ENCODE measurements around the gene PPP1R12B.
A peak's percentile ranks its signal among the peaks of the same experiment; 100 is the strongest.
"Not testable (repeated sequence)": the region's sequence is repeated elsewhere in the genome, so short reads cannot be mapped to it uniquely, and the experiment has no call there.

PPP1R12B gene

DNA sequence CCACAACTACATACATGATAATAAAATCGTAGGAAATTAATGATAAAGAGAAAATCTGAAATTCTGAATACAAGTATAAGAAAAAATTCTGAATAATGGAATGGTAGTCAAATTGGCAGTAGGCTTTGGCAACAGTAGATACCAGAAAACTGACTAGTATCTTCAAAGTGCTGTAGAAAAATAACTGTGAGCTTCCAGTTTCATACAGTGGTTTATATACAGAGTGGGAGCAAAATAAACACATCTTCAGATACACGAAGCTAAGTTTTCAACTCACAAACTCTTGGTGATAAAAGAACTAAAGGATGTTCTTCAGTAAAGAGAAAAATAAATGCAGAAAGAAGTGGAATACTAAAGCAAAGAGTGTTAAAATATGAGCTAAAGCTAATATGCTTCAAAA, 173.4 kb downstream of the PPP1R12B start:
- TF ChIP-seq, protein P1, sequence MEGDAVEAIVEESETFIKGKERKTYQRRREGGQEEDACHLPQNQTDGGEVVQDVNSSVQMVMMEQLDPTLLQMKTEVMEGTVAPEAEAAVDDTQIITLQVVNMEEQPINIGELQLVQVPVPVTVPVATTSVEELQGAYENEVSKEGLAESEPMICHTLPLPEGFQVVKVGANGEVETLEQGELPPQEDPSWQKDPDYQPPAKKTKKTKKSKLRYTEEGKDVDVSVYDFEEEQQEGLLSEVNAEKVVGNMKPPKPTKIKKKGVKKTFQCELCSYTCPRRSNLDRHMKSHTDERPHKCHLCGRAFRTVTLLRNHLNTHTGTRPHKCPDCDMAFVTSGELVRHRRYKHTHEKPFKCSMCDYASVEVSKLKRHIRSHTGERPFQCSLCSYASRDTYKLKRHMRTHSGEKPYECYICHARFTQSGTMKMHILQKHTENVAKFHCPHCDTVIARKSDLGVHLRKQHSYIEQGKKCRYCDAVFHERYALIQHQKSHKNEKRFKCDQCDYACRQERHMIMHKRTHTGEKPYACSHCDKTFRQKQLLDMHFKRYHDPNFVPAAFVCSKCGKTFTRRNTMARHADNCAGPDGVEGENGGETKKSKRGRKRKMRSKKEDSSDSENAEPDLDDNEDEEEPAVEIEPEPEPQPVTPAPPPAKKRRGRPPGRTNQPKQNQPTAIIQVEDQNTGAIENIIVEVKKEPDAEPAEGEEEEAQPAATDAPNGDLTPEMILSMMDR (IDR thresholded peaks at IDR 0.05): no peak
- no peaks in the 10 kb centered on the region for H3K36me3 ChIP-seq (ENCODE audit: control insufficient read depth, insufficient read depth, low read length)
- no peak overlapping the region for H3K4me2 ChIP-seq (ENCODE audit: low read length)
- H3K4me3 ChIP-seq (ENCODE audit: low read depth, low read length): no peak overlapping the region
- H3K4me1 ChIP-seq: no peaks in the 10 kb centered on the region
- H3K79me2 ChIP-seq: no peaks in the 10 kb centered on the region
- no peak overlapping the region for H3K27ac ChIP-seq
- no peaks in the 10 kb centered on the region for H3K9me3 ChIP-seq (ENCODE audit: control insufficient read depth, low read length)
- H3K9ac ChIP-seq: no peak overlapping the region
- H2AFZ ChIP-seq: no peak overlapping the region
- H3K27me3 ChIP-seq (ENCODE audit: control insufficient read depth, insufficient read depth, low read length): no peaks in the 10 kb centered on the region

GRCh38 chr1:202526056-202526455, 177.6 kb downstream of the PPP1R12B start:
- H3K4me3 ChIP-seq (ENCODE audit: low read depth, low read length); H3K27ac ChIP-seq: not testable (repeated sequence)

DNA sequence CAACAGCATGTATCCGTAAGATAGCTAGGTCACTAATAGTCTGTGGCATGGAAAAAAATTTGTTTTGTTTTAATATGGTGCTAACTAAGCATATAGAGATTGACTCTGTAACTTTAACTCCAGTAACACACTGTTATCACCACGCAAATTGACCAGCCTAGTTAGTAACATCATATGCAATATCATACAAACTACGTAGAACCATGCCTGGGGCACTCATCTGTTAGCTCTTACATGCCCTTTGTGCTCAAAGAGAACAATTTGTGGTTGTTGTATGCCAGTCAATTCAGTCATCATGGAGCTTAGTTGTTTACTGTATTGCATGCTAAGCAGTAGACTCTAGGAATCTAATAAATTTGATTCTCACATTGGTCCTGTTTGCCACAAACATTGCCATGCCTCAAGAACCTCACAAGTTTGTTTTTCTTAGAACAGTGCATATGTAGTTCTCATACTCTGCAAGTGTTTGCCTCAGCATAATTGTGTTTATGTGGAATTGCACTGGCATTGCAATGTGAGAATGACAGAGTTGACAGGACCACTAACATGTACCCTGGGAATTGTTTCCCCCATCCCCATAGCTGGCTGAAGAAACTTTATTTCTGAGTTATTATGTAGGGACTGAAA, 179.7 kb downstream of the PPP1R12B start:
- not testable (repeated sequence) for H3K4me1 ChIP-seq; H3K9me3 ChIP-seq (ENCODE audit: control insufficient read depth, low read length); H3K4me2 ChIP-seq (ENCODE audit: low read length); H3K4me3 ChIP-seq (ENCODE audit: low read depth, low read length); H3K27ac ChIP-seq; H2AFZ ChIP-seq; H3K27me3 ChIP-seq (ENCODE audit: control insufficient read depth, insufficient read depth, low read length); H3K36me3 ChIP-seq (ENCODE audit: control insufficient read depth, insufficient read depth, low read length); H3K79me2 ChIP-seq; H3K9ac ChIP-seq

More at GRCh38 chr1:202526056-202526455, 177.6 kb downstream of the PPP1R12B start:
- H3K79me2 ChIP-seq; H3K4me1 ChIP-seq; H3K27me3 ChIP-seq (ENCODE audit: control insufficient read depth, insufficient read depth, low read length); H3K36me3 ChIP-seq (ENCODE audit: control insufficient read depth, insufficient read depth, low read length); H3K9ac ChIP-seq; H3K9me3 ChIP-seq (ENCODE audit: control insufficient read depth, low read length); H3K4me2 ChIP-seq (ENCODE audit: low read length); H2AFZ ChIP-seq: not testable (repeated sequence)

- not testable (repeated sequence) for H3K4me1 ChIP-seq; H3K4me3 ChIP-seq (ENCODE audit: low read depth, low read length); H3K27ac ChIP-seq; H3K36me3 ChIP-seq (ENCODE audit: control insufficient read depth, insufficient read depth, low read length); H3K4me2 ChIP-seq (ENCODE audit: low read length); H3K9ac ChIP-seq; H3K9me3 ChIP-seq (ENCODE audit: control insufficient read depth, low read length); H3K27me3 ChIP-seq (ENCODE audit: control insufficient read depth, insufficient read depth, low read length); H3K79me2 ChIP-seq; H2AFZ ChIP-seq
These were observed 182.2 kb downstream of the PPP1R12B start for GRCh38 chr1:202530686-202531085.

- Histone ChIP-seq H3K36me3 (ENCODE audit: control insufficient read depth, insufficient read depth, low read length) (no peaks in the 10 kb centered on the region), H3K4me3 (ENCODE audit: low read depth, low read length) (no peak overlapping the region), H3K4me1 (peaks cover 2% of the 10 kb centered on the region), H3K9me3 (ENCODE audit: control insufficient read depth, low read length) (no peaks in the 10 kb centered on the region), H3K27ac (no peak overlapping the region), H3K27me3 (ENCODE audit: control insufficient read depth, insufficient read depth, low read length) (no peaks in the 10 kb centered on the region), H3K9ac (no peak overlapping the region), H3K4me2 (ENCODE audit: low read length) (no peak overlapping the region), H3K79me2 (no peaks in the 10 kb centered on the region), H2AFZ (no peak overlapping the region)
- TF ChIP-seq, protein P1 (IDR thresholded peaks at IDR 0.05): no peak
These were observed 182.9 kb downstream of the PPP1R12B start for GRCh38 chr1:202531472-202531811.

DNA sequence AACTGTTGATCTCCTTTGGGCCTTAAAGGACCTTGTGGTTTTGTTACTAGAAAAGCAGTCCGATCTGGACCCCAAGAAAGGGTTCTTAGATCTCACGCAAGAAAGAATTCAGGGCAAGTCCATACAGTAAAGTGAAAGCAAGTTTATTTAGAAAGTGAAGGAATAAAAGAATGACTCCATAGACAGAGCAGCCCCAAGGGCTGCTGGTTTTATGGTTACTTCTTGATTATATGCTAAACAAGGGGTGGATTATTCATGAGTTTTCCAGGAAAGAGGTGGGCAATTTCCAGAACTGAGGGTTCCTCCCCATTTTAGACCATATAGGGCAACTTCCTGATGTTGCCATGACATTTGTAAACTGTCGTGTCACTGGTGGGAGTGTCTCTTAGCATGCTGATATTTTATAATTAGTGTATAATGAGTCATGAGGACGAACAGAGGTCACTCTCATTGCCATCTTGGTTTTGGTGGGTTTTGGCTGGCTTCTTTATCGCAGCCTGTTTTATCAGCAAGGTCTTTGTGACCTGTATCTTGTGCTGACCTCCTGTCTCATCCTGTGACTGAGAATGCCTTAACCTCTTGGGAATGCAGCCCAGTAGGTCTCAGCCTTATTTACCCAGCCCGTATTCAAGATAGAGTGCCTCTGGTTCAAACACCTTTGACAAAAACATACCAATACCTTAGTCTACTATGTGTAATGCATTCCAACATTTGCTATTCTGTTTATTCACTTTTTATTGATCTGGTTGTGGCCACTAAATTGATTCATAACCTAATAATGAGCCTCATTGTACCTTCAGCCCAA, 183.5 kb downstream of the PPP1R12B start:
- H3K79me2 ChIP-seq; H3K4me1 ChIP-seq; H3K36me3 ChIP-seq (ENCODE audit: control insufficient read depth, insufficient read depth, low read length); H3K27me3 ChIP-seq (ENCODE audit: control insufficient read depth, insufficient read depth, low read length); H3K9ac ChIP-seq; H3K27ac ChIP-seq; H3K4me2 ChIP-seq (ENCODE audit: low read length); H3K4me3 ChIP-seq (ENCODE audit: low read depth, low read length); H2AFZ ChIP-seq; H3K9me3 ChIP-seq (ENCODE audit: control insufficient read depth, low read length): not testable (repeated sequence)

GRCh38 chr1:202539166-202539574, 190.7 kb downstream of the PPP1R12B start:
- Histone ChIP-seq H3K4me2 (ENCODE audit: low read length) (peak overlapping the region; percentile 11), H3K27ac (peak overlapping the region; percentile 85), H3K4me3 (ENCODE audit: low read depth, low read length) (peak overlapping the region; percentile 32), H2AFZ (peak overlapping the region; percentile 12)
- not testable (repeated sequence) for H3K4me1 ChIP-seq; H3K36me3 ChIP-seq (ENCODE audit: control insufficient read depth, insufficient read depth, low read length); H3K9ac ChIP-seq; H3K27me3 ChIP-seq (ENCODE audit: control insufficient read depth, insufficient read depth, low read length); H3K9me3 ChIP-seq (ENCODE audit: control insufficient read depth, low read length); H3K79me2 ChIP-seq

GRCh38 chr1:202539583-202539982, 191.1 kb downstream of the PPP1R12B start:
- Histone ChIP-seq H3K4me3 (ENCODE audit: low read depth, low read length) (peak overlapping the region; percentile 32), H2AFZ (peak overlapping the region; percentile 25), H3K27ac (peak overlapping the region; percentile 85), H3K4me2 (ENCODE audit: low read length) (peak overlapping the region; percentile 11)
- not testable (repeated sequence) for H3K4me1 ChIP-seq; H3K36me3 ChIP-seq (ENCODE audit: control insufficient read depth, insufficient read depth, low read length); H3K79me2 ChIP-seq; H3K27me3 ChIP-seq (ENCODE audit: control insufficient read depth, insufficient read depth, low read length); H3K9me3 ChIP-seq (ENCODE audit: control insufficient read depth, low read length); H3K9ac ChIP-seq

Measured in parathyroid adenoma (tissue), 2 donors.